Mammary epithelial cell (primary cell): ENCODE data around the gene PDE1C.

Experiments
- CTCF ChIP-seq, 2 donors: IDR thresholded peaks in 1 of 2; conservative IDR thresholded peaks in 1 of 2; 2 replicates each; pipeline ENCODE4 v1.5.1; 2011 to 2012; ENCODE audit warnings: inconsistent platforms in 2 of 2, low read length in 2 of 2, mild to moderate bottlenecking in 2 of 2, control low read depth in 1 of 2, low read depth in 1 of 2; ENCODE audit not compliant: insufficient read depth in 1 of 2; ENCODE audit errors: extremely low read depth in 1 of 2
- EZH2 ChIP-seq: IDR thresholded peaks from 2 replicates; pipeline ENCODE4 v1.6.1; 2012; ENCODE audit warnings: low read length, inconsistent platforms, borderline replicate concordance

- no peak for TF ChIP-seq CTCF (conservative IDR thresholded peaks at IDR 0.05 in 1 of 2, IDR thresholded peaks at IDR 0.05 in 1 of 2; ENCODE audit: extremely low read depth in 1 of 2, insufficient read depth in 1 of 2, low read depth in 1 of 2, low read length in 2 of 2)
- no peak for TF ChIP-seq EZH2
Measured at GRCh38 chr7:32069116-32069650, 1.0 kb downstream of the PDE1C start.
